Measurements from ENCODE around the gene PGBD1.
"Not testable (repeated sequence)": the region's sequence is repeated elsewhere in the genome, so short reads cannot be mapped to it uniquely, and the experiment has no call there.

Gene PGBD1

GRCh38 chr6:28274888-28275287, 6.5 kb upstream of the PGBD1 start:
- no peak for DNase-seq (ENCODE audit: low spot score)

GRCh38 chr6:28277746-28278145, 3.6 kb upstream of the PGBD1 start:
- DNase-seq (ENCODE audit: low spot score): no peak

- DNase-seq (ENCODE audit: low spot score): no peak
These were observed 631 bp upstream of the PGBD1 start for GRCh38 chr6:28280595-28281287.

- DNase-seq (ENCODE audit: low spot score): no peak
These were observed 1.6 kb downstream of the PGBD1 start for GRCh38 chr6:28282926-28283325.

GRCh38 chr6:28291573-28291972, 10.2 kb downstream of the PGBD1 start:
- DNase-seq (ENCODE audit: low spot score): no peak

- no peak for DNase-seq (ENCODE audit: low spot score)
These were observed 14.0 kb downstream of the PGBD1 start for GRCh38 chr6:28295326-28295725.

- DNase-seq (ENCODE audit: low spot score): no peak
These were observed 15.2 kb downstream of the PGBD1 start for GRCh38 chr6:28296520-28297060.

GRCh38 chr6:28303570-28303969, 22.2 kb downstream of the PGBD1 start:
- DNase-seq (ENCODE audit: low spot score): no peak

- DNase-seq (ENCODE audit: low spot score): not testable (repeated sequence)
These were observed 25.0 kb downstream of the PGBD1 start for GRCh38 chr6:28306363-28306762.

- no peak for DNase-seq (ENCODE audit: low spot score)
These were observed 29.9 kb downstream of the PGBD1 start for GRCh38 chr6:28311139-28311823.

- no peak for DNase-seq (ENCODE audit: low spot score)
These were observed 31.6 kb downstream of the PGBD1 start for GRCh38 chr6:28312939-28313338.

- DNase-seq (ENCODE audit: low spot score): peak; percentile 34
These were observed 34.3 kb downstream of the PGBD1 start for GRCh38 chr6:28315628-28316027.

GRCh38 chr6:28317866-28318265, 36.5 kb downstream of the PGBD1 start:
- not testable (repeated sequence) for DNase-seq (ENCODE audit: low spot score)

GRCh38 chr6:28322661-28323060, 41.3 kb downstream of the PGBD1 start:
- DNase-seq (ENCODE audit: low spot score): no peak

- DNase-seq (ENCODE audit: low spot score): no peak
These were observed 42.5 kb downstream of the PGBD1 start for GRCh38 chr6:28323813-28324424.

GRCh38 chr6:28326371-28326948, 45.1 kb downstream of the PGBD1 start:
- no peak for DNase-seq (ENCODE audit: low spot score)

GRCh38 chr6:28330041-28330440, 48.7 kb downstream of the PGBD1 start:
- no peak for DNase-seq (ENCODE audit: low spot score)

- DNase-seq (ENCODE audit: low spot score): peak; percentile 18
These were observed 51.7 kb downstream of the PGBD1 start for GRCh38 chr6:28333047-28333446.

- no peak for DNase-seq (ENCODE audit: low spot score)
These were observed 52.2 kb downstream of the PGBD1 start for GRCh38 chr6:28333599-28334018.

- no peak for DNase-seq (ENCODE audit: low spot score)
These were observed 53.1 kb downstream of the PGBD1 start for GRCh38 chr6:28334286-28335039.

- peak; percentile 79 for DNase-seq (ENCODE audit: low spot score)
These were observed 53.7 kb downstream of the PGBD1 start for GRCh38 chr6:28335040-28335563.

Data from hematopoietic multipotent progenitor cell treated with erythropoietin and hydrocortisone succinate and interleukin-3 and kit ligand, for 15 days (in vitro differentiated cells).